ENCODE data around the gene LYG2.

Gene LYG2

DNA sequence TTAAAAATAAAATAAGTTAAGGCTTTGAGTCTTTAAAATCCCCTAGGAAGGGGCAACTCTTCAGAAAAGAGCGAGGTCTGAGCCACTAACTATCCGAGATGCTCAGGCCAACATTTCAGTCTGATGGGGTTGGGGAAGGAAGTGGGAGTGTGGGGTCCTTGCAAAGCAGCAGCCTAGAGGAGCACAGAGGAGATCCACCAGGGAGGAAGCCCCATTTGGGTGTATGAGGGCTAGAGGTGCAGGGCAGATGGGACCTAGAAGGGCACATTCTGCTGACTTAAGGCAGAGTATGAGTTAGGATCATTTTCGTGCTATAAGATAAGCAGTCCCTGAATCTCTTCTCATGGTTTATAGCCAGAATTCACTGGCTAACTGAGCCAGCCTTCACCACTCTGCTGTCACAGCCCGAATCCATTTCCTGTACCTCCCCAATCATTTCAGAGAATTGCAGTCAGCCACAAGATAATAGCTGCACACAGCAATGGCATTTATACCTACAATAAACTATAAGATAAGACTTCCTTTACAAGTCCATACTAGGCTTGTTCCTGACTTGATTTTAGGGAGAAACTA, 37.5 kb downstream of the LYG2 start:
- H3K4me1 ChIP-seq (ENCODE audit: insufficient read depth, low read length, severe bottlenecking) = no peaks in the 10 kb centered on the region
- H3F3A ChIP-seq (ENCODE audit: insufficient read depth, low read length) = no peaks in the 10 kb centered on the region
- H3K36me3 ChIP-seq (ENCODE audit: insufficient read depth, low read length) = no peaks in the 10 kb centered on the region
- TF ChIP-seq, protein P1, sequence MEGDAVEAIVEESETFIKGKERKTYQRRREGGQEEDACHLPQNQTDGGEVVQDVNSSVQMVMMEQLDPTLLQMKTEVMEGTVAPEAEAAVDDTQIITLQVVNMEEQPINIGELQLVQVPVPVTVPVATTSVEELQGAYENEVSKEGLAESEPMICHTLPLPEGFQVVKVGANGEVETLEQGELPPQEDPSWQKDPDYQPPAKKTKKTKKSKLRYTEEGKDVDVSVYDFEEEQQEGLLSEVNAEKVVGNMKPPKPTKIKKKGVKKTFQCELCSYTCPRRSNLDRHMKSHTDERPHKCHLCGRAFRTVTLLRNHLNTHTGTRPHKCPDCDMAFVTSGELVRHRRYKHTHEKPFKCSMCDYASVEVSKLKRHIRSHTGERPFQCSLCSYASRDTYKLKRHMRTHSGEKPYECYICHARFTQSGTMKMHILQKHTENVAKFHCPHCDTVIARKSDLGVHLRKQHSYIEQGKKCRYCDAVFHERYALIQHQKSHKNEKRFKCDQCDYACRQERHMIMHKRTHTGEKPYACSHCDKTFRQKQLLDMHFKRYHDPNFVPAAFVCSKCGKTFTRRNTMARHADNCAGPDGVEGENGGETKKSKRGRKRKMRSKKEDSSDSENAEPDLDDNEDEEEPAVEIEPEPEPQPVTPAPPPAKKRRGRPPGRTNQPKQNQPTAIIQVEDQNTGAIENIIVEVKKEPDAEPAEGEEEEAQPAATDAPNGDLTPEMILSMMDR (IDR thresholded peaks at IDR 0.05; ENCODE audit: low read length) = no peak
- TF ChIP-seq EZH2 (IDR thresholded peaks at IDR 0.05; ENCODE audit: borderline replicate concordance, low read length) = no peak
- no peak overlapping the region for H3K4me3 ChIP-seq (ENCODE audit: low read depth, low read length, poor library complexity, severe bottlenecking)
- peaks cover 3% of the 10 kb centered on the region; the same call in 1 of the 2 replicates for H3K9me3 ChIP-seq (ENCODE audit: low read length)
- H3K79me2 ChIP-seq (ENCODE audit: insufficient read depth, low read length) = no peaks in the 10 kb centered on the region
- no peaks in the 10 kb centered on the region for H3K9me2 ChIP-seq (ENCODE audit: low read depth, low read length)
- no peaks in the 10 kb centered on the region for H4K20me1 ChIP-seq (ENCODE audit: insufficient read depth, low read length)
- H2AFZ ChIP-seq (ENCODE audit: low read length) = no peak overlapping the region
- H3K4me2 ChIP-seq (ENCODE audit: low read length) = no peak overlapping the region
- no peaks in the 10 kb centered on the region for H3K27me3 ChIP-seq (ENCODE audit: insufficient read depth, low read length)
- no peak overlapping the region for H3K27ac ChIP-seq (ENCODE audit: low read depth, low read length, poor library complexity, severe bottlenecking)
- no peak overlapping the region for H3K9ac ChIP-seq (ENCODE audit: low read length)

DNA sequence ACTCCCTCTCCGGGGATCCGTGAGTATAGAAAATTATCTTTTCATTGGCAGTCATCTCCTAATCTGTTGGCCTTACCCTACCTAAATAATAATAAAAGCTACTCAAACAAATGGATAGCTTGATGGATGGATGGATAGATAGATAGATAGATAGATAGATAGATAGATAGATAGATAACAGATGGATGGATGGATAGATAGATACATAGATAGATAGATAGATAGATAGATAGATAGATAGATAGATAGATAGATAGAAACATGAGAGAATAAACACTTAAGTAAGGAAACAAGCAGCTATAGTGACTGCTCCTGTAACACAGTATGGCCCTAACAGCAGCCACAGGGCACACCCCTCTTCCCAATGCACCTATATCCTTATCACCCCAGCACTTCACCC, 39.4 kb downstream of the LYG2 start:
- no peaks in the 10 kb centered on the region for H3K79me2 ChIP-seq (ENCODE audit: insufficient read depth, low read length)
- H3K9me3 ChIP-seq (ENCODE audit: low read length) = peaks cover 3% of the 10 kb centered on the region; the same call in 1 of the 2 replicates
- H3K9me2 ChIP-seq (ENCODE audit: low read depth, low read length) = no peaks in the 10 kb centered on the region
- no peak overlapping the region for H3K4me3 ChIP-seq (ENCODE audit: low read depth, low read length, poor library complexity, severe bottlenecking)
- no peaks in the 10 kb centered on the region for H3K4me1 ChIP-seq (ENCODE audit: insufficient read depth, low read length, severe bottlenecking)
- H3K27ac ChIP-seq (ENCODE audit: low read depth, low read length, poor library complexity, severe bottlenecking) = no peak overlapping the region
- no peaks in the 10 kb centered on the region for H3K27me3 ChIP-seq (ENCODE audit: insufficient read depth, low read length)
- H4K20me1 ChIP-seq (ENCODE audit: insufficient read depth, low read length) = no peaks in the 10 kb centered on the region
- H3K9ac ChIP-seq (ENCODE audit: low read length) = no peak overlapping the region
- H2AFZ ChIP-seq (ENCODE audit: low read length) = no peak overlapping the region
- TF ChIP-seq EZH2 (IDR thresholded peaks at IDR 0.05; ENCODE audit: borderline replicate concordance, low read length) = no peak
- TF ChIP-seq, protein P1 (IDR thresholded peaks at IDR 0.05; ENCODE audit: low read length) = no peak
- H3F3A ChIP-seq (ENCODE audit: insufficient read depth, low read length) = no peaks in the 10 kb centered on the region
- H3K36me3 ChIP-seq (ENCODE audit: insufficient read depth, low read length) = no peaks in the 10 kb centered on the region
- no peak overlapping the region for H3K4me2 ChIP-seq (ENCODE audit: low read length)

DNA sequence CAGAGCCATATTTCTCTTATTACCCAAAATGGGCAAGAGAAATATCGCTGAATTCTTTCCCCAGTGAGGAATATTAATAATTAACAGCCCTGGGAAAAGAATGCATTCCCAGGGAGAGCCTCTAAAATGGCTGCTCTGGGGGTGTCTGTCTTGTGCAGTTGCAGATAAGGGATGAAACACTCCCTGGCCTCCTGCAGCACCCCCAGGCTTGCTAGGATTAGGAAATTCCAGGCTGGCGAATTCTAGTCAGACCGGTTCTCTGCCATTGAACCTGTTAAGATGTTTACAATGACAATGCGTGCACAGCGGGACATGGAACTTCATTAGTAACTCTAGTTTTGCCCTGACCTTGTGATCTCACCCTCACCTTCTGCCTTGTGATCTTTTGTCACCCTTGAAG, 50.0 kb downstream of the LYG2 start:
- no peaks in the 10 kb centered on the region for H3K9me3 ChIP-seq (ENCODE audit: low read length)

More for the DNA sequence above, 50.0 kb downstream of the LYG2 start:
- Histone ChIP-seq H3K4me2 (ENCODE audit: low read length) (no peak overlapping the region), H3F3A (ENCODE audit: insufficient read depth, low read length) (no peaks in the 10 kb centered on the region), H2AFZ (ENCODE audit: low read length) (no peak overlapping the region), H4K20me1 (ENCODE audit: insufficient read depth, low read length) (no peaks in the 10 kb centered on the region), H3K27me3 (ENCODE audit: insufficient read depth, low read length) (no peaks in the 10 kb centered on the region), H3K36me3 (ENCODE audit: insufficient read depth, low read length) (no peaks in the 10 kb centered on the region), H3K4me1 (ENCODE audit: insufficient read depth, low read length, severe bottlenecking) (no peaks in the 10 kb centered on the region), H3K4me3 (ENCODE audit: low read depth, low read length, poor library complexity, severe bottlenecking) (no peak overlapping the region), H3K79me2 (ENCODE audit: insufficient read depth, low read length) (no peaks in the 10 kb centered on the region), H3K27ac (ENCODE audit: low read depth, low read length, poor library complexity, severe bottlenecking) (no peak overlapping the region), H3K9ac (ENCODE audit: low read length) (no peak overlapping the region), H3K9me2 (ENCODE audit: low read depth, low read length) (no peaks in the 10 kb centered on the region)
- TF ChIP-seq, protein P1 (IDR thresholded peaks at IDR 0.05; ENCODE audit: low read length) = no peak
- no peak for TF ChIP-seq EZH2 (IDR thresholded peaks at IDR 0.05; ENCODE audit: borderline replicate concordance, low read length)
